GM12801 (cell line): Measurements from ENCODE around the gene CLDN7.

ENCODE experiments used
- TF ChIP-seq, protein P1 (sequence below): IDR thresholded peaks from one replicate; pipeline ENCODE4 v1.5.1; 2011; ENCODE audit warnings: control low read depth; ENCODE audit not compliant: insufficient read length; ENCODE audit errors: extremely low read depth

CLDN7 gene

DNA sequence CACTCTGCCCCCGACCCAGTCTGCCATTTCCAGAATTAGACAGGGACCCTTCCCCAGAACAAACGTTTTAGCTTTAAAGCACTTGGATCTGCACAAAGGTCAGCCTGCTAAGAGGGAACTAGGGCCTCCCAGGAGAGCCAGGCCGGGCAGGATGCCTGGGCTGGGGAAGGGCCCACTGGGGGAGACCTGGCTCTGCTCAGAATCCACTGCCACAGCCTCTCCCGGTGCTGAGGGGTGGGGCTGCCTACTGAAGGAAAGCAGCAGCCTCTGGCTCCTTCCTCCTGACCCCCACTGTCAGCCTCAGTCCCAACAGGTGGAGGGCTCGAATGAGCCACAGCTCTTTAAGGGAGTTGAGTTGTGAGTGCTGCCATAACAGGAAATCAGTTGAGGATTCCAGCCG, 30.5 kb upstream of the CLDN7 start:
- TF ChIP-seq, protein P1, sequence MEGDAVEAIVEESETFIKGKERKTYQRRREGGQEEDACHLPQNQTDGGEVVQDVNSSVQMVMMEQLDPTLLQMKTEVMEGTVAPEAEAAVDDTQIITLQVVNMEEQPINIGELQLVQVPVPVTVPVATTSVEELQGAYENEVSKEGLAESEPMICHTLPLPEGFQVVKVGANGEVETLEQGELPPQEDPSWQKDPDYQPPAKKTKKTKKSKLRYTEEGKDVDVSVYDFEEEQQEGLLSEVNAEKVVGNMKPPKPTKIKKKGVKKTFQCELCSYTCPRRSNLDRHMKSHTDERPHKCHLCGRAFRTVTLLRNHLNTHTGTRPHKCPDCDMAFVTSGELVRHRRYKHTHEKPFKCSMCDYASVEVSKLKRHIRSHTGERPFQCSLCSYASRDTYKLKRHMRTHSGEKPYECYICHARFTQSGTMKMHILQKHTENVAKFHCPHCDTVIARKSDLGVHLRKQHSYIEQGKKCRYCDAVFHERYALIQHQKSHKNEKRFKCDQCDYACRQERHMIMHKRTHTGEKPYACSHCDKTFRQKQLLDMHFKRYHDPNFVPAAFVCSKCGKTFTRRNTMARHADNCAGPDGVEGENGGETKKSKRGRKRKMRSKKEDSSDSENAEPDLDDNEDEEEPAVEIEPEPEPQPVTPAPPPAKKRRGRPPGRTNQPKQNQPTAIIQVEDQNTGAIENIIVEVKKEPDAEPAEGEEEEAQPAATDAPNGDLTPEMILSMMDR, result no peak

DNA sequence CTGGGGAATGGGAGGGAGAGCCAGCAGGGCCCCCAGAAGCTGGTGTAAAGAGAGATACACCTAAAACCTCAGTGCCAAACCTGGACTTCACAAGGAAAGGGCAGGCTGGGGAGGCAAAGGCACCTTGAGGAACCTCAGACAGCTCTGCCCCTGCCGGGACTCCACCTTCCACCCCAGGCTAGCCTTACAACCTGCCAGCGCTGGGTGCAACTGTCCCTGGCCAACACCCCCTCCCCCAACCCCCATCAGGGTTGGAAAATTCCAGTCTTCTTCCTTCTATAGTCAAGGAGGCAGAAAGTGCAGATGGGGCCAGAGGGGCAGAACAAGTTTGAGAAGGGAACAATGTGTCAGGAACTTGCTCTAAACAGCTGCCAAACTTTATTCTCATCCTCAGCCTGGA, 29.9 kb upstream of the CLDN7 start:
- TF ChIP-seq, protein P1, result no peak

DNA sequence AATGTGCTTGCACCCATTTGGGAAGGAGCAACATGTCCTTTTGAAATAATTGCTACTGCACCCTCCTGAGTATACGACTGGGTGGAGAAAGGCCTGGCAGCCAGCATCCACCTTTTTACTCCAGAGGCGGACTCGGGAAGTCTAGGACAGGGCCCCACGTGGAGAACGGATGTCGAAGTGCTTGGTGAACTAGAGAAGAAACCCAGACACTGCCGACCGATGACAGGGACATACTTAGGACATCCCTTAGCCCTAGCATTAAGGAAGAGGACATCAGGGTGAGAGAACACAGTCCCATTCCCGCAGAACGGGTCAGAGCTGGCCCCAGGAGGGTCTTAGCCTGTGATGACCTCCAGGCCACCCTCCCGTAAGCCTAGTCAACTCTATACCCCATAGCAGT, 28.4 kb upstream of the CLDN7 start:
- TF ChIP-seq, protein P1, result no peak

DNA sequence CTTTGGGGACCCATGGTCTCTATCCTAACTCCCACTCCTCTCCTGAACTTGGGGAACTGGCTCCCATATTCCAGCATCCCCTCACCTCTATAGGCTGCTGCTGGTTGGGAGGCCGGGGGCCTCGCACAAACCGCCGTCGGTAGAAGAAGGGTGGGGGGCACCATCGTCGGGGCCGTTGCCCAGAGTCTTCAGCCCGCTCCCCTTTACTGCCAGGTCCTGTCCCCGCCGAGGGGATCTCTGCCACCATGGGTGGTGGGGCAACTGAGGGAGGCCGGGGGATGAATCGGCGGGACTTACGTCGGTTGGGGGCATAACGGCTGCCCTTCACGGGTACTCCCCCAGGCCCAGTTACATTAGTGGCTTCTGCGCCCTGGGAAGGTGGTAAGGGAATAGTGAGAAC, 27.9 kb upstream of the CLDN7 start:
- TF ChIP-seq, protein P1, result no peak

DNA sequence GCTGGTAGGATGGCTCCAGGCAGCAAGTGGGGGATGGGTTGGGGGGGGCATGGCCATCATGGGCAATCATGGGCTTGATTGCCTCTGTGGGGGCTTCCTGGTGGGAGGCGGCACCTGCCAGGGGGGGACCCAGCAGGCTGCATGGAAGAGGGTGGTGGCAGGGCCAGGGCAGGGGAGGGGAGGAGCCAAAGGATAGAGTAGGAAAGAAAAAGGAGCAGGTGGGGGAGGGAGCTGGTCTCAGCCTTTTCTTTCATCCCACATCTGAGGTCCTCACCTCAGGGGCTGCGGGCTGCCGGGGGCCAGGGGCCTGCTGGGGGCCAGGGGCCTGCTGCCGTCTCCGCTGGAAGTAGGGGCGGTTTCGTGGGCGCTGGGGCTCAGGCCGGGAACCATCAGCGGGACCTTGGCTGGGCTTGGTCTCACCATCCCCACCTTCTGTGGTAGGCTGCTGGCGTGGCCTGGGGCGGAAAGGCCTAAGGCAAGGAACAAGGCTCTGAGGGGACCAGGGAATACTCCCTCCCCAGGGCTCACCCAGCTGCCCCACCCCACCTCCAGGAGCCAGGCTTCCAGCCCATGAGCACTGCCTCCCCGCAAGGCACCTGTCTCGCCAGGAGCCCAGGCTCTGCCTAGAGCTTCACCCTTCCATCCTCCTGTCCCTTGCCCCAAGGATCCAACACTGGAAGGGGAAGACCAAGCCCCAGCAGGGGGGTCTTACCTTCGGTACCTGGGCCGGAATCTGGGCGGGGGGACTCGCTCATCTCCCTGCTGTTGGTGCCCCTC, 27.2 kb upstream of the CLDN7 start:
- TF ChIP-seq, protein P1, result no peak

DNA sequence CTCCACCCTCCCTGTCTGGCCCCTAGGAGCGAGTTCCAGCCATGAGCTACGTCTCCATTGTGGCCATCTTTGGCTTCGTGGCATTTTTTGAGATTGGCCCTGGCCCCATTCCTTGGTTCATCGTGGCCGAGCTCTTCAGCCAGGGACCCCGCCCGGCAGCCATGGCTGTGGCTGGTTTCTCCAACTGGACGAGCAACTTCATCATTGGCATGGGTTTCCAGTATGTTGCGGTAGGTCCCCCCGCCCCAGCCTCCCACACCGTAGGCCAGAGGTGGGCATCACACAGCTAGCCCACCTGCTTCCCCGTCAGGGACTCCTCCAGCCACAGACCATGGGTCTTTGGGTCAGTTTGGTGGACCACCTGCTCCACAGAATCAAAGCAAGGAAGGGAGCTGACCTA, 23.4 kb upstream of the CLDN7 start:
- TF ChIP-seq, protein P1, result no peak

DNA sequence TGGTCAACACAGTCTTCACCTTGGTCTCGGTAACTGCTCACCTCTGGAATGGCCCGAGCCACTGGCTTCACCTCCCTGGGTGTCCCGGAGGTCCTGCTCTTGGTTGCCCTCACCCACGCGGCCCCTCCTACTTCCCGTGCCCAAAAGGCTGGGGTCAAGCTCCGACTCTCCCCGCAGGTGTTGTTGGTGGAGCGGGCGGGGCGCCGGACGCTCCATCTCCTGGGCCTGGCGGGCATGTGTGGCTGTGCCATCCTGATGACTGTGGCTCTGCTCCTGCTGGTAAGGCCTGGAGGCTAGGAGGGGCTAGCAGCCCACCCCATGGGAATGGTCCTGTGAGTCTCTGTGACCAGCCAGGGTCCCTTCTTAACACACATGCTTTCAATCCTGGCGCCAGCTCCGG, 22.6 kb upstream of the CLDN7 start:
- TF ChIP-seq, protein P1, result no peak
